Airway epithelial cell (primary cell): ENCODE data around the gene SNRPN. TPM values are rescaled to one million over a fixed set of nuclear protein-coding genes. Genes with fewer than 3 reads are reported as not detected.

ENCODE experiments used
- total RNA-seq: library from RNA; depleted of rRNA; stranded (reverse); fragments of >200 nt; gene quantifications from 2 replicates; pipeline ENCODE4 v1.2.3, GENCODE V29; 2015

Gene SNRPN
- total RNA-seq = 136 and 164 TPM in 2 replicates

DNA sequence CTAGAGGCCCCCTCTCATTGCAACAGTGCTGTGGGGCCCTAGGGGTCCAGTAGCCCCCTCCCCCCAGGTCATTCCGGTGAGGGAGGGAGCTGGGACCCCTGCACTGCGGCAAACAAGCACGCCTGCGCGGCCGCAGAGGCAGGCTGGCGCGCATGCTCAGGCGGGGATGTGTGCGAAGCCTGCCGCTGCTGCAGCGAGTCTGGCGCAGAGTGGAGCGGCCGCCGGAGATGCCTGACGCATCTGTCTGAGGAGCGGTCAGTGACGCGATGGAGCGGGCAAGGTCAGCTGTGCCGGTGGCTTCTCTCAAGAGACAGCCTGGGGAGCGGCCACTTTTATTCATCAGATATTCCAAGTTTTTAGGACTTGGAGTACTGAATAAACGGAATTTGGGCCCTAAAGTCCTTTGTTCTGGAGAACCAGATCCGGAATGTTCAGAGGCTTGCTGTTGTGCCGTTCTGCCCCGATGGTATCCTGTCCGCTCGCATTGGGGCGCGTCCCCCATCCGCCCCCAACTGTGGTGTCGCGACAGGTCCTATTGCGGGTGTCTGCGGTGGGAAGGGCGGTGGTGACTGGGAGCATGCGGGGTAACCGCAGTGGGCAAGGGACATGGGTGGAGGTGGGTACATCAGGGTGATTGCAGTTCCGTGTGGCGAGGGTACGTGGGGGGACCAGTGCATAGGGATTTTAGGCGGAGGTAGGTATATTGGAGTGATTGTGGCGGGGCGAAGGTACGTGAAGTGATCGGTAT, at the start of gene SNRPN, which contains the start of gene SNURF:
TSS of gene SNRPN (plus strand) at position 205 of the 748 bp plus-strand sequence. CDS start 19,467 bp downstream, outside the sequence.
TSS of gene SNURF (plus strand) at position 205 of the 748 bp plus-strand sequence. CDS start at position 267, 62 bp downstream.

Other genes starting within 250 kb of the SNRPN start
- gene SNURF, start within 50 bp of the SNRPN start, total RNA-seq = 1.8 and 2.0 TPM in 2 replicates